Retinal pigment epithelial cell (primary cell): ENCODE data around the gene SORBS1.

ENCODE experiments used
- DNase-seq: peaks from one replicate; pipeline ENCODE4 v3.0.0-alpha.2; 2010; ENCODE audit warnings: low read depth
- H3K4me3 ChIP-seq: 2 replicates; pipeline ENCODE4 v1.5.1; 2011; ENCODE audit warnings: mild to moderate bottlenecking, low read length, control low read depth, moderate library complexity
- CTCF ChIP-seq: conservative IDR thresholded peaks from 2 replicates; pipeline ENCODE4 v1.5.1; 2011; ENCODE audit warnings: low read depth, low read length, control low read depth, inconsistent platforms

Gene SORBS1

DNA sequence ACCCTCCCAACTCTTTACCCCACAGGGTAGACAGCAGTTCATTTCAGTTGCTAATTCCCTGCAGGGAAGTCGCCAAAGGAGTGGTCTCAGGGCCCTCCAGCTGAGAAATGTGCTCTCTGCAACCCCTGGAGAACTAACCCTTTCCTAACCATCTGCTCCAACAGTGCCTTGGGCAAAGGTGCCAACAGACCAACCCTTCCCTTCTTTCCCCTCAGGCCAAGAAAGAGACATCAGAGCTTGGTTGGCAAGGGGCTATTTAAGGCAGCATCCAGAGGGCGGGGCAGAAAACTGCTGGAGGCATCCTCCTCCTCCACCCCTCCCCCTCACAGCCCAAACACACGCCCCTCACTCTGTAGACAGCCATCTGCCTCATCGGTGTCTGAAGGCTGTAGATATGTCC, 1.7 kb downstream of the SORBS1 start:
- no peak overlapping the region for H3K4me3 ChIP-seq
- no peak for DNase-seq
- no peak for TF ChIP-seq CTCF

- H3K4me3 ChIP-seq = no peak overlapping the region
- TF ChIP-seq CTCF = no peak
- DNase-seq = no peak
Observed at GRCh38 chr10:95558593-95559320, 2.4 kb downstream of the SORBS1 start.

- no peak for TF ChIP-seq CTCF
- no peak overlapping the region for H3K4me3 ChIP-seq
- no peak for DNase-seq
Observed at GRCh38 chr10:95556994-95557767, 4.0 kb downstream of the SORBS1 start.

DNA sequence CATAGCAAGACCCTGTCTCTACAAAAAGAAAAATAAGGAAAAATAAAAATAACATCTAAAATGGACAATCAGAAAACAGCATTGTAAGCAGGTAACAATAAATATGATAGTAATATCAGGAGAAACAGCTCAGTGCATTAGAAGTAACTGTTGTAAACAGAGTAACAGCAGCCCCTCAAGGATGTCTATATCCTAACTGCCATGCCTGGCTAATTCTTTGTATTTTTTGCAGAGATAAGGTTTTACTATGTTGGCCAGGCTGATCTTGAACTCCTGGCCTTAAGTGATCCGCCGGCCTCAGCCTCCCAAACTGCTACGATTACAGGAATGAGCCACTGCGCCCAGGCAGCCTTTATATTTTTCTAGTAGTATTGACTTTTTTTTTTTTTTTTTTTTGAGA, 7.5 kb downstream of the SORBS1 start:
- no peak for TF ChIP-seq CTCF
- DNase-seq = no peak
- no peak overlapping the region for H3K4me3 ChIP-seq

GRCh38 chr10:95552679-95553342, 8.4 kb downstream of the SORBS1 start:
- TF ChIP-seq CTCF = no peak
- H3K4me3 ChIP-seq = no peak overlapping the region
- no peak for DNase-seq

DNA sequence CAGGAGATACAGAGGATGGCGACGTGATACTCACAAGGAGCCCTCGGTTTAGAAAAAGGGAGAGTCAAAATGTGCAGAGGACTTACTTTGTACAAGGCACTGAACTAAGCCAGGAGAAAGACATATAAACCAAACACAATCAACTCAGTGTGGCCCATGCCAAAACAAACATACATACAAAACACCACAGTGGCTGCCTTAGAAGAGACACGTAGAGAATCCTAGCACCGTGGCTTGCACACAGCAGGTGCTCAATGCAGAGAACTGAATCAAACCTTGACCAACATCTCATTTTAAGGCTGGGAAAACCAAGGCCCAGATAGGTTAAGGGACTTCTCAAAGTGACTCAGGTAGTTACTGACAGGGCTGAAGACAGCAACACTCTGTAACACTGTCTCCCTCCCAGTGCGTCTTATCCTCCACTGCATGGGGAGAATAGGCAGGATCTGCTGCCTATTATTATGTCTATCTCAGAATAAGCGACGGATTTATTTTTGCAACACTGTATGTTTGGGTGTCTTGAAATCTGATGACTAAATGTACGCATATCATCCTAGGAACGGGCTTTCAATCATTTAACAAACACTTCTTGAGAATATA, 11.0 kb downstream of the SORBS1 start:
- no peak for TF ChIP-seq CTCF
- H3K4me3 ChIP-seq = no peak overlapping the region
- no peak for DNase-seq
